NCI-H748 (cell line): Measurements from ENCODE around the gene ARMH4.

Experiments
- DNase-seq: peaks from one replicate; lab custom pipeline; 2025; ENCODE audit not compliant: unreplicated experiment; lab: John Stamatoyannopoulos, UW

The ARMH4 gene

GRCh38 chr14:58106446-58106845 lies 45.6 kb downstream of the ARMH4 start:
- no peak for DNase-seq

- peak; percentile 33 for DNase-seq
Measured at GRCh38 chr14:58104808-58105207, 47.2 kb downstream of the ARMH4 start.

- no peak for DNase-seq
Measured at GRCh38 chr14:58100735-58101368, 51.2 kb downstream of the ARMH4 start.

GRCh38 chr14:58099682-58100081 lies 52.3 kb downstream of the ARMH4 start:
- no peak for DNase-seq

- DNase-seq = peak; percentile 56
Measured at GRCh38 chr14:58098507-58098906, 53.5 kb downstream of the ARMH4 start.

GRCh38 chr14:58096731-58097130 lies 55.3 kb downstream of the ARMH4 start:
- DNase-seq = no peak

- DNase-seq = no peak
Measured at GRCh38 chr14:58091883-58092630, 60.0 kb downstream of the ARMH4 start.

GRCh38 chr14:58089612-58090011 lies 62.4 kb downstream of the ARMH4 start:
- DNase-seq = no peak

GRCh38 chr14:58088961-58089360 lies 63.1 kb downstream of the ARMH4 start:
- no peak for DNase-seq

GRCh38 chr14:58085877-58086276 lies 66.1 kb downstream of the ARMH4 start:
- no peak for DNase-seq

GRCh38 chr14:58082491-58083098 lies 69.4 kb downstream of the ARMH4 start:
- DNase-seq = no peak

- DNase-seq = no peak
Measured at GRCh38 chr14:58082011-58082410, 70.0 kb downstream of the ARMH4 start.

GRCh38 chr14:58078471-58078870 lies 73.5 kb downstream of the ARMH4 start:
- no peak for DNase-seq

- no peak for DNase-seq
Measured at GRCh38 chr14:58078068-58078467, 73.9 kb downstream of the ARMH4 start.

GRCh38 chr14:58077621-58078020 lies 74.4 kb downstream of the ARMH4 start:
- no peak for DNase-seq

GRCh38 chr14:58073516-58073915 lies 78.5 kb downstream of the ARMH4 start:
- DNase-seq = no peak

- peak; percentile 70 for DNase-seq
Measured at GRCh38 chr14:58072288-58073071, 79.5 kb downstream of the ARMH4 start.

- no peak for DNase-seq
Measured at GRCh38 chr14:58071341-58071740, 80.7 kb downstream of the ARMH4 start.

GRCh38 chr14:58068306-58068705 lies 83.7 kb downstream of the ARMH4 start:
- no peak for DNase-seq

GRCh38 chr14:58066115-58066514 lies 85.9 kb downstream of the ARMH4 start:
- no peak for DNase-seq

GRCh38 chr14:58061581-58061980 lies 90.4 kb downstream of the ARMH4 start:
- DNase-seq = no peak
